ENCODE data around the gene LCOR.
"Not testable (repeated sequence)": the region's sequence is repeated elsewhere in the genome, so short reads cannot be mapped to it uniquely, and the experiment has no call there.

The LCOR gene

GRCh38 chr10:96935810-96936209 lies 103.7 kb downstream of the LCOR start:
- DNase-seq = no peak

GRCh38 chr10:96943161-96943560 lies 111.1 kb downstream of the LCOR start:
- DNase-seq = not testable (repeated sequence)

GRCh38 chr10:96947036-96947435 lies 114.9 kb downstream of the LCOR start:
- DNase-seq = no peak

- no peak for DNase-seq
These were observed 117.1 kb downstream of the LCOR start for GRCh38 chr10:96949039-96949683.

- DNase-seq = no peak
These were observed 119.9 kb downstream of the LCOR start for GRCh38 chr10:96951954-96952353.

- DNase-seq = no peak
These were observed 123.7 kb downstream of the LCOR start for GRCh38 chr10:96955794-96956193.

GRCh38 chr10:96958071-96958470 lies 126.0 kb downstream of the LCOR start:
- no peak for DNase-seq

- DNase-seq = no peak
These were observed 127.6 kb downstream of the LCOR start for GRCh38 chr10:96959733-96960132.

- DNase-seq = no peak
These were observed 128.8 kb downstream of the LCOR start for GRCh38 chr10:96960872-96961271.

- DNase-seq = no peak
These were observed 132.0 kb downstream of the LCOR start for GRCh38 chr10:96964131-96964530.

GRCh38 chr10:96967847-96968246 lies 135.7 kb downstream of the LCOR start:
- no peak for DNase-seq

GRCh38 chr10:96968682-96969423 lies 136.8 kb downstream of the LCOR start:
- DNase-seq = no peak

GRCh38 chr10:96971324-96971723 lies 139.2 kb downstream of the LCOR start:
- no peak for DNase-seq

- no peak for DNase-seq
These were observed 140.2 kb downstream of the LCOR start for GRCh38 chr10:96972264-96972663.

- no peak for DNase-seq
These were observed 142.0 kb downstream of the LCOR start for GRCh38 chr10:96973809-96974747.

- no peak for DNase-seq
These were observed 143.0 kb downstream of the LCOR start for GRCh38 chr10:96975136-96975535.

- no peak for DNase-seq
These were observed 146.6 kb downstream of the LCOR start for GRCh38 chr10:96978621-96979154.

- no peak for DNase-seq
These were observed 150.2 kb downstream of the LCOR start for GRCh38 chr10:96982149-96982930.

GRCh38 chr10:96984541-96985131 lies 152.5 kb downstream of the LCOR start:
- peak in 7 of 14 donors; percentile 16 to 56 (median 36) for DNase-seq

GRCh38 chr10:96986200-96986856 lies 154.2 kb downstream of the LCOR start:
- DNase-seq = no peak

Measured in C1 segment of cervical spinal cord (tissue), 14 donors.